Stomach smooth muscle (tissue), 2 donors: Measurements from ENCODE around the gene SERPINH1.
A peak's percentile ranks its signal among the peaks of the same experiment; 100 is the strongest.

Source experiments
- H3K27ac ChIP-seq: one replicate; pipeline ENCODE4 v1.7.0; 2013; ENCODE audit warnings: mild to moderate bottlenecking, low read length, inconsistent platforms
- H3K27me3 ChIP-seq, 2 donors: one replicate each; pipeline ENCODE4 v1.7.0; 2013; ENCODE audit warnings: low read length in 2 of 2; ENCODE audit not compliant: insufficient read depth in 2 of 2, control insufficient read depth in 1 of 2
- H3K36me3 ChIP-seq, 2 donors: one replicate each; pipeline ENCODE4 v1.7.0; 2013; ENCODE audit warnings: low read length in 2 of 2; ENCODE audit not compliant: control insufficient read depth in 2 of 2, insufficient read depth in 2 of 2
- H3K4me1 ChIP-seq: one replicate; pipeline ENCODE4 v1.7.0; 2013; ENCODE audit warnings: low read length; ENCODE audit not compliant: control insufficient read depth, insufficient read depth
- H3K4me3 ChIP-seq, 2 donors: one replicate each; pipeline ENCODE4 v1.7.0; 2013; ENCODE audit warnings: low read length in 2 of 2
- H3K9ac ChIP-seq, 2 donors: one replicate each; pipeline ENCODE4 v1.7.0; 2013; ENCODE audit warnings: low read length in 2 of 2, mild to moderate bottlenecking in 1 of 2
- H3K9me3 ChIP-seq, 2 donors: one replicate each; pipeline ENCODE4 v1.7.0; 2013; ENCODE audit warnings: low read length in 2 of 2; ENCODE audit not compliant: control insufficient read depth in 2 of 2
- donor health status: healthy.
- donor health status: Pancreatic carcinoma.

The SERPINH1 gene

DNA sequence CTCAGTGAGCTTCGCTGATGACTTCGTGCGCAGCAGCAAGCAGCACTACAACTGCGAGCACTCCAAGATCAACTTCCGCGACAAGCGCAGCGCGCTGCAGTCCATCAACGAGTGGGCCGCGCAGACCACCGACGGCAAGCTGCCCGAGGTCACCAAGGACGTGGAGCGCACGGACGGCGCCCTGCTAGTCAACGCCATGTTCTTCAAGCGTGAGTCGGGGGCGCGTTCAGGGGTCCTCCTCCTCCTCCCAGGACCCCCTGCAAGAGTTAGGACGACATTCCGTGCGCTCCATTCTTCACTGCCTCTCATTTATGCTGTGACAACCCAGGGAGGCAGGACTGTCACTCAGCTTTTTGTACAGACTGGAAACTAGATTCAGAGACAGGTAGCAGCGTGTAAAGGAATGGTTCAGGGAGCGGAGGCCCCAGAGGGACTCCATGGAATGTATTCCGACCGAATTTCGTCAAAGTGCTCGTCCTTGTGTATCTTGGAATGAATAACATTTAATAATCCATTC, 4.8 kb downstream of the SERPINH1 start:
- Histone ChIP-seq H3K36me3 (peaks cover 49 to 50% of the 10 kb centered on the region in 2 donors), H3K27me3 (no peaks in the 10 kb centered on the region), H3K9me3 (no peaks in the 10 kb centered on the region), H3K9ac (no peak overlapping the region), H3K4me3 (no peak overlapping the region), H3K27ac (no peak overlapping the region), H3K4me1 (peaks cover 62% of the 10 kb centered on the region)

DNA sequence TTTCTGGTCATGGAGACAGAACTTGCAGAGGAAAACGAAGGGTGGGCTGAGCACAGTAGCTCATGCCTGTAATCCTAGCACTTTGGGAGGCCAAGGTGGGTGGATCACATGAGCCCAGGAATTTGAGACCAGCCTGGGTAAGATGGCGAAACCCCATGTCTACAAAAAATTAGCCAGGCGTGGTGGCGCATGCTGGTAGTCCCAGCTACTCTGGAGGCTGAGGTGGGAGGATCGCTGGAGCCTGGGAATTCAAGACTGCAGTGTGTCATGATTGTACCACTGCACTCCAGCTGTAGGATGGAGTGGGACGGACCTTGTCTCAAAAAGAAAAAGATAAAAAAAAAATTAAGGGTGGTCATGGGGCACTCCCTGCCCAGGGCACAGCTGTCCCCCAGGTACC, 5.9 kb downstream of the SERPINH1 start:
- Histone ChIP-seq H3K4me3 (no peak overlapping the region), H3K4me1 (peaks cover 67% of the 10 kb centered on the region), H3K9me3 (no peaks in the 10 kb centered on the region), H3K9ac (peak overlapping the region in 1 of 2 donors; percentile 42), H3K27me3 (no peaks in the 10 kb centered on the region), H3K36me3 (peaks cover 58 to 59% of the 10 kb centered on the region in 2 donors), H3K27ac (no peak overlapping the region)

DNA sequence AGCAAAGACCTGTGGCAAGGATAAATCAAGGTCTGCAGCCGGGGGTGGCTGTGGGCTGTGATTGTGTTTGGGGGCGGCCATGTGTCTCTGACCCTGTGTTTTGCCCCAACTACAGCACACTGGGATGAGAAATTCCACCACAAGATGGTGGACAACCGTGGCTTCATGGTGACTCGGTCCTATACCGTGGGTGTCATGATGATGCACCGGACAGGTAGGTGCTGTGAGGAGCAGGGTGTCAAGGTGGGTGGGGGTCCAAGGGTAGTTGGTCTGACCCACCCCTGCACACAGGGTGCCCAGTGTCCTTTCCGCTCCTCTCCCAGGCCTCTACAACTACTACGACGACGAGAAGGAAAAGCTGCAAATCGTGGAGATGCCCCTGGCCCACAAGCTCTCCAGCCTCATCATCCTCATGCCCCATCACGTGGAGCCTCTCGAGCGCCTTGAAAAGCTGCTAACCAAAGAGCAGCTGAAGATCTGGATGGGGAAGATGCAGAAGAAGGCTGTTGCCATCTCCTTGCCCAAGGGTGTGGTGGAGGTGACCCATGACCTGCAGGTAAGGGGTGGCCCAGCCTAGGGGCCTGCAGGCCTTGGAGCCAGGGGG, 6.7 kb downstream of the SERPINH1 start:
- no peak overlapping the region for H3K27ac ChIP-seq
- H3K36me3 ChIP-seq: peaks cover 65 to 66% of the 10 kb centered on the region in 2 donors
- H3K4me1 ChIP-seq: peaks cover 62% of the 10 kb centered on the region
- no peak overlapping the region for H3K4me3 ChIP-seq
- no peak overlapping the region for H3K9ac ChIP-seq
- H3K9me3 ChIP-seq: no peaks in the 10 kb centered on the region
- no peaks in the 10 kb centered on the region for H3K27me3 ChIP-seq

DNA sequence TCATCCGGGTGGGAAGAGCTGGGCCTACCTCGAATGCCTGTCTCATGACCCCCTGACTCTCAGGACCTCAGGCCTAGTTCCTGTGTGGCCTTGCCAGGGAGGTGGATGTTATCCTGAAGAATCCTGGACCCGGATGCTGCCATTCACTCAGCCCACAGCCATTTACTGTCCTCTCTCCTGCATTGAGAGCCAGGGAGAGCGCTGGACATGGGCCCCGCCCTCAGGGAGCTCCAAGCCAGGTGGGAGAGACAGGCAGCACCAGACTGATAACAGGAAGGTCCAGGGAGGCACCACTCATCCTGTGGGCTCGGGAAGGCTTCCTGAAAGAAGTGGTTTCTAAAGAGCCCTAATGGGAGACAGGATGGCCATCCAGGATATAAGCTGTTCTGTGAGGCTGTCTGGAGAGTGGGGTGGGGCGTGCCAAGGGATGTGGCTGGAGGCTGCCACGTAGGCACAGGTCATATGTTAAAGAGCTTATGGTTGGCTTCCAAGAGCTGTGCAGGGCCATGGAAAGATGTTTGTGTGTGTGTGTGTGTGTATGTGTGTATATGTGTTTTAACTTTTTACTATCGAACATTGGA, 8.6 kb downstream of the SERPINH1 start:
- H3K27me3 ChIP-seq: no peaks in the 10 kb centered on the region
- peaks cover 43% of the 10 kb centered on the region for H3K4me1 ChIP-seq
- H3K4me3 ChIP-seq: no peak overlapping the region
- H3K27ac ChIP-seq: peak overlapping the region; percentile 11
- peaks cover 71 to 72% of the 10 kb centered on the region in 2 donors for H3K36me3 ChIP-seq
- no peaks in the 10 kb centered on the region for H3K9me3 ChIP-seq
- H3K9ac ChIP-seq: no peak overlapping the region

DNA sequence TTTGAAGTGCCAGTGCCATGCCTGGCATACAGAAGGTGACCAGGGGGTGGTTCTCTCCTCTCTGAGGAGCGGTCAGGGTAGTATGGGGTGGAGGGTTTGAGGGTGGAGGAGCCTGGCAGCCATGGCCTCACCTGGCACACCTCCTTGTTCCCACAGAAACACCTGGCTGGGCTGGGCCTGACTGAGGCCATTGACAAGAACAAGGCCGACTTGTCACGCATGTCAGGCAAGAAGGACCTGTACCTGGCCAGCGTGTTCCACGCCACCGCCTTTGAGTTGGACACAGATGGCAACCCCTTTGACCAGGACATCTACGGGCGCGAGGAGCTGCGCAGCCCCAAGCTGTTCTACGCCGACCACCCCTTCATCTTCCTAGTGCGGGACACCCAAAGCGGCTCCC, 9.6 kb downstream of the SERPINH1 start:
- Histone ChIP-seq H3K27ac (no peak overlapping the region), H3K27me3 (no peaks in the 10 kb centered on the region), H3K4me3 (no peak overlapping the region), H3K9me3 (no peaks in the 10 kb centered on the region), H3K36me3 (peaks cover 70 to 71% of the 10 kb centered on the region in 2 donors), H3K4me1 (peaks cover 35% of the 10 kb centered on the region), H3K9ac (no peak overlapping the region)

DNA sequence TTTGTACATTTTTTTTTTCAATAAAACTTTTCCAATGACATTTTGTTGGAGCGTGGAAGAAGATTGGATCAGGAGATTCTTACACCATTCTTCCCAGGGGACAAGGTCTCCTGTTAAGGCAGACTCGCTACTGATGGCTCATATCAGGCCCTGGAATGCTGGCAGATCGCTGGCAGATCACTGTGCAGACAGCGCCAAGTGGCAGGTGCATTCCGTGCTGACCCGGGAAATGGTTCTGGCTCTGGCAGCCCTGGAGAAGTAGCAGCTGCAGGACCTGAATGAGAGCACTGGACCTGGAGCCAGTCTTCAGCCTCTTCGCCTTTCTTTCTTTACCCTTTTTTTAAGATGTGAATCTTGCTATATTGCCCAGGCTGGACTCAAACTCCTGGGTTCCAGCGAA, 10.7 kb downstream of the SERPINH1 start:
- no peak overlapping the region for H3K4me3 ChIP-seq
- H3K36me3 ChIP-seq: peaks cover 60 to 61% of the 10 kb centered on the region in 2 donors
- H3K9ac ChIP-seq: no peak overlapping the region
- peak overlapping the region; percentile 53 for H3K27ac ChIP-seq
- H3K4me1 ChIP-seq: peaks cover 30% of the 10 kb centered on the region
- H3K9me3 ChIP-seq: no peaks in the 10 kb centered on the region
- H3K27me3 ChIP-seq: no peaks in the 10 kb centered on the region

DNA sequence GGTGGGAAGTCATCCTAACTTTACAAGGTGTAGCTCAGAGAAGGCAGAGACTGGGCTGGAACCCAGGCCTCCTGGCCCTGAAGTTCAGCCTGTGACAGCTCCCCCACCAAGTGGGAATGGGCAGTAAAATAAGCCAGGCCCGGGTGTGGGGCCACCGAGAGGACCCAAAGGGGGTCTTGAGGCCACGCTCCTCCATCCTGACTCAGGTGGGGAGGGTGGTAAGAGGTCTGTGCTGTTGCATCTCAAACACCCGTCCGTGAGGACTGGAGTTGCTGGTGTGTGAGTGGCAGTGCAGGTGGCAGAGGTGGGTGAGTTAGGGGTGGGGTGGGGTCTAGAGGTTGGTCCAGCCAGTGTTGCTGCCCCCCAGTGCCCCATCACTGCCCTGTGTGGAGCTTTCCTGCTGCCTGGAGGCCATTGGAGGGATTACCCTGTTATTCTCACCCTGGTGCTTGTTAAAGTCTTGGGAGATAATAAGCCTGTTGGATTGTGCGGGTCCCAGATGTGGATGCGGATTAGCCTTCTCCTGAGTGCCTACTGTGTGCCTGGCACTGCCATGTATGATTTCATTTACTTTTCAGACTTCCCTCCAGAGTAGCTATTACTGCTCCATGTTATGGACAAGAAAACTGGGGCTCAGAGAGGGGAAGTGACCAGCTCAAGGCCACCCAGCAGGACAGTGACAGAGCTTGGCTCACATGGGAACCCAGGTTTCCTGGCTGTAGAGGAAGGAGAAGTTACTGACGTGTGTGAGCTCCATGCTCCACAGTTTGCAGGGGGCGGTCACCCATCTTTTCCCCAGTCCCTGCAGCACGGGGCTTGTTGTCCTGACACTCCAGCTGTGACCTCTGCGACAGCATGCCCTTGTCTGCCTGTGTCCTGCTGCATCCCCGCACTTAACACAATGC, 12.9 kb downstream of the SERPINH1 start:
- Histone ChIP-seq H3K9ac (no peak overlapping the region), H3K4me3 (no peak overlapping the region), H3K4me1 (peaks cover 21% of the 10 kb centered on the region), H3K27ac (peak overlapping the region; percentile 53), H3K36me3 (peaks cover 39 to 41% of the 10 kb centered on the region in 2 donors), H3K9me3 (no peaks in the 10 kb centered on the region), H3K27me3 (no peaks in the 10 kb centered on the region)

DNA sequence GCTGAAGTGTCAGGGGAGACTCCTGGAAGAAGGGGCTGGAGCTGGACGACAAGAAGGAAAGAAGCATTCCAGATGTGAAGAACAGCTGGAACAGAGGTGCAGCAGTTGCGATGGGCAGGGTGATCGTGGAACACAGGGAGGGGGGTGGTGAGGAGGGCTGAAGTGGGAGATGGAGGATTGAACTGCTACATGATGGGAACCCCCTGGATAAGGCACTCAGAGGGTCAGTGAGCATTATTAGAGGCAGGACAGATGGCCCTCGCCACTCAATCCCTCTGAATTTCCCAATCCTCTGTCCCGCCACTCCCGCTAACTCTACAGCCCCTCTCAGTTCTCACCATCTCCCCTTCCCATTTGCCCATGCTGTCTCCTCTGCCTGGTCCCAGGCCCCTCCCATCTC, 14.0 kb downstream of the SERPINH1 start:
- H3K4me1 ChIP-seq: peaks cover 19% of the 10 kb centered on the region

DNA sequence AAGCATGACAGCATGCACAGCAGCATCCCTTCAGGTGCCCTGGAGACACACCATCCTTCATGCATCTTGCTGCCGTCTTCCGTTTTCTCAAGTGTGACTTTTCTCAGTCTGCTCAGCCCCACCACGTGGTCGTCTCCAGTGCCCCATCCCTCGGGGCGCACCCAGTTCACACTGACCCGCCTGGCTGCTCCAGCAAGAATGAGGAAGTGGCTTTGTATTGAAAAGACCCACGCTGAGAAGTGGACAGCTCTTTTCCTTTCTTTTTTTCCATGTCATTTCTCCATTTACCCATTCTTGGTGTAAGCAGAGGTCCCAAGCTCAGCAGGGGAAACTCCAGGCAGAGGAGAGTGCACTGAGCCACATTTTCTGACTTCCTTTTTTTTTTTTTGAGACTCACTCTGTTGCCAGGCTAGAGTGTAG, 14.5 kb downstream of the SERPINH1 start:
- H3K4me3 ChIP-seq: no peak overlapping the region
- no peaks in the 10 kb centered on the region for H3K9me3 ChIP-seq
- H3K27ac ChIP-seq: peak overlapping the region; percentile 24
- no peaks in the 10 kb centered on the region for H3K27me3 ChIP-seq
- no peak overlapping the region for H3K9ac ChIP-seq
- peaks cover 19% of the 10 kb centered on the region for H3K4me1 ChIP-seq
- H3K36me3 ChIP-seq: peaks cover 24 to 27% of the 10 kb centered on the region in 2 donors

More for the DNA sequence above, 14.0 kb downstream of the SERPINH1 start:
- Histone ChIP-seq H3K36me3 (peaks cover 29 to 32% of the 10 kb centered on the region in 2 donors), H3K9ac (no peak overlapping the region), H3K9me3 (no peaks in the 10 kb centered on the region), H3K4me3 (no peak overlapping the region), H3K27ac (peak overlapping the region; percentile 24), H3K27me3 (no peaks in the 10 kb centered on the region)

DNA sequence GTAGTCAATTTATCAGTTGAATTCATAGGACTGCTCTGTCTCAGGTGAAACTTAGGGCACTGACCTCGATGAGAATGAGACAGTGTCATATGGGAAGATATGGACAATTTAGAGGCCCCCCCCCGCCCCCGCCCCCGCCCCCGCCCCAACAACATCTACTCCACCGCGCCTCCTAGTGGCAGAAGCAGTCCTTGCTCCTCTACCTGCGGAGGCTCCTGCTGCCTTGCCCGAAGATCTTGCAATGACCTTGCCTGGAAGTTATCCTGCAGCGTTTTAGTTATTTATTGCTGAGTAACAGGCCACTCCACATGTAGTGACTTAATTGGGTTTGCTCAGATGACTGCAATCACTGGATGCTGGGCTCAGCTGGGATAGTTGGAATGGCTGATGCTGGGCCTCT, 15.2 kb downstream of the SERPINH1 start:
- H3K4me3 ChIP-seq: no peak overlapping the region
- peaks cover 18% of the 10 kb centered on the region for H3K4me1 ChIP-seq
- no peak overlapping the region for H3K27ac ChIP-seq
- no peaks in the 10 kb centered on the region for H3K27me3 ChIP-seq
- H3K9me3 ChIP-seq: no peaks in the 10 kb centered on the region
- peaks cover 19 to 20% of the 10 kb centered on the region in 2 donors for H3K36me3 ChIP-seq
- no peak overlapping the region for H3K9ac ChIP-seq
